NCI-H2196 treated with DMSO at 0.1 percent for 48 hours (cell line): ENCODE data around the gene MARVELD3.
"Not testable (repeated sequence)": the region's sequence is repeated elsewhere in the genome, so short reads cannot be mapped to it uniquely, and the experiment has no call there.

Experiments
- DNase-seq: peaks from one replicate; lab custom pipeline; 2025; ENCODE audit not compliant: unreplicated experiment; lab: John Stamatoyannopoulos, UW

Gene MARVELD3

GRCh38 chr16:71669926-71670536, 44.0 kb downstream of the MARVELD3 start:
- no peak for DNase-seq

- DNase-seq, result no peak
Observed at GRCh38 chr16:71670537-71670936, 44.6 kb downstream of the MARVELD3 start.

- no peak for DNase-seq
Observed at GRCh38 chr16:71671165-71671564, 45.2 kb downstream of the MARVELD3 start.

- no peak for DNase-seq
Observed at GRCh38 chr16:71672125-71672524, 46.1 kb downstream of the MARVELD3 start.

DNA sequence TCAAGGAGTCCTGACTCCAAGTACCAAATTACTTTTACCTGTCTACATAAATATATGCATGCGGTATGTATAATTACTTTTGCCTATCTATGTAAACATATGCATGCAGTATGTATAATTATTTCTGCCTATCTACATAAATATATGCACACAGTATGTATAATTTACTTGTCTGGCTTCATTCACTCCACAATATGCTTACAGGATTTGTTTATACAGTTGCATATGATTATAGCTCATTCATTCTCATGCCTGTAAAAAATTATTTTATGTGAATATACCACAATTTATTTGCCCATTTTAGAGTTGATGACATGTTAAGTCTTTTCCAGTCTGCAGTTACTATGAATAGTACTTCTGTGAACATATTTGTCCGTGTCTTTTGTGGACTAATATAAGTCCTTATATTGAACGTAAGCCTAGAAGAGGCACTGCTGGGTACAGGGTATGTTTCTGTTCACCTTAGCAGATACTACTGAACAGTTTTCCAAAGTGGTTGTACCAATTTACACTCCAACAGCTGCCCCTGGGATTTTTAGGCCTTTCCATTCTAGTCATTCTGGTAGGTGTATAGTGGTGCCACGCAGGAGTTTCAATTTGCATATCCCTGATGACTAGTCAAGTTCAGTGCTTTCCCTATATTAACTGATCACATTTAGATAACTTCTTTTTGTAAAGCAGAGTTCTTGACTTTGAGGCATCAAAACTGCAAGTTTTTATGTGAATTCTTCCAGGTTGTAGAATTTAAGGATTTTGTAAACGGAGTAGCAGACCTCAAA, 47.0 kb downstream of the MARVELD3 start:
- DNase-seq, result no peak

GRCh38 chr16:71673582-71673973, 47.6 kb downstream of the MARVELD3 start:
- DNase-seq, result no peak

GRCh38 chr16:71674229-71674628, 48.2 kb downstream of the MARVELD3 start:
- no peak for DNase-seq

DNA sequence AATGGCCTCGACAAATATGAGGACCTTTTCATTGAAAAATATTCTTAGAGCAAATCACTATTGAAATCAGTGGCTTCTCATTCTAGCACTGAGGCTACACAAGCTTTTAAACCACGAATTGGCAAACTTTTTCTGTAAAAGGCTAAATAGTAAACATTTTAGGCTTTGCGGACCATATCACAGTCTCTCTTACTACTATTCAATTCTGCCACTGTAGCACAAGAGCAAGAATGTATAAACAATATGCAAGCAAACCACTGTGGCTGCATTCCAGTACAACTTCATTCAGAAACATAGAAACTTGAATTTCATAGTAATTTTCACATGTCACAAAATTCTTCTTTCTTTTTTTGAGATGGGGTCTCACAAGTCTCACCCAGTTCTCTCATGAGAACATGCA, 49.4 kb downstream of the MARVELD3 start:
- no peak for DNase-seq

- DNase-seq, result no peak
Observed at GRCh38 chr16:71676236-71676635, 50.3 kb downstream of the MARVELD3 start.

- DNase-seq, result no peak
Observed at GRCh38 chr16:71681360-71681759, 55.4 kb downstream of the MARVELD3 start.

GRCh38 chr16:71684280-71684679, 58.3 kb downstream of the MARVELD3 start:
- not testable (repeated sequence) for DNase-seq
